Thyroid gland (tissue), 4 donors: ENCODE results near the gene AP1M2.

Experiments
- CTCF ChIP-seq, 6 experiments: fragments of 200-600 bp in 3 of 6; fragments of 450-650 bp in 3 of 6; sonication (generic) in 3 of 6; IDR thresholded peaks; one replicate each; pipeline ENCODE4 v1.5.1; 2016 to 2019; ENCODE audit warnings: antibody characterized with exemption in 6 of 6, mild to moderate bottlenecking in 2 of 6, inconsistent platforms in 1 of 6, moderate library complexity in 1 of 6
- POLR2A ChIP-seq, 2 donors: fragments of 450-650 bp; IDR thresholded peaks; one replicate each; pipeline ENCODE4 v1.6.1; 2017; ENCODE audit warnings: antibody characterized with exemption in 2 of 2, mild to moderate bottlenecking in 2 of 2, moderate library complexity in 1 of 2

GRCh38 chr19:10553087-10553667, 33.9 kb downstream of the AP1M2 start:
- no peak for TF ChIP-seq CTCF (IDR thresholded peaks at IDR 0.05)
- TF ChIP-seq POLR2A (IDR thresholded peaks at IDR 0.05), result no peak
